Pancreas (tissue), 10 donors: ENCODE measurements around the gene DARS2. TPM values are rescaled to one million over a fixed set of nuclear protein-coding genes. Genes with fewer than 3 reads are reported as not detected.
"Not testable (repeated sequence)": the region's sequence is repeated elsewhere in the genome, so short reads cannot be mapped to it uniquely, and the experiment has no call there.

ENCODE experiments used
- ATAC-seq, 4 donors: fragments of 200-7000 bp; cut with Tn5 transposase; one replicate each; pipeline versions ENCODE4 v1.8.0 to v1.9.1; 2020; ENCODE audit warnings: mild to moderate bottlenecking in 4 of 4, moderate library complexity in 4 of 4
- DNase-seq, 6 donors: peaks; one replicate each; pipeline ENCODE4 v3.0.0-alpha.2; 2020
- FAIRE-seq: peaks from 2 replicates; lab custom pipeline; 2012; peaks lifted over from hg19 to GRCh38; lab: Jason Lieb, UNC
- H3K27ac ChIP-seq, 4 donors: fragments of 200-600 bp; sonication (generic); 1 replicate in 3 of 4; 2 replicates in 1 of 4; pipeline versions ENCODE4 v1.5.0 to v1.8.0; 2020
- H3K27me3 ChIP-seq, 4 donors: fragments of 200-600 bp; one replicate each; pipeline ENCODE4 v1.8.0; 2021
- H3K36me3 ChIP-seq, 3 donors: fragments of 200-600 bp; sonication (generic) in 1 of 3; one replicate each; pipeline versions ENCODE4 v1.5.0 to v1.8.0; 2020 to 2021
- H3K4me1 ChIP-seq, 3 donors: fragments of 200-600 bp; one replicate each; pipeline ENCODE4 v1.8.0; 2021
- H3K4me3 ChIP-seq, 4 donors: fragments of 200-600 bp; sonication (generic) in 2 of 4; one replicate each; pipeline versions ENCODE4 v1.5.0 to v1.8.0; 2020 to 2021
- H3K9me3 ChIP-seq, 4 donors: fragments of 200-600 bp; one replicate each; pipeline ENCODE4 v1.8.0; 2021
- CTCF ChIP-seq, 4 donors: fragments of 200-600 bp; sonication (generic) in 3 of 4; IDR thresholded peaks; one replicate each; pipeline versions ENCODE4 v1.5.0 to v1.8.0; 2021; ENCODE audit warnings: antibody characterized with exemption in 4 of 4
- WGBS, 2 donors: extraction: QIAGEN DNeasy Blood & Tissue Kit; methylation state at CpG; one replicate each; pipeline ENCODE4 v1.1.7; 2013; 5-methylcytosine and 5-hydroxymethylcytosine counted together
- intact Hi-C, 3 donors: fragments of 100-400 bp; cut with DNase I; formaldehyde crosslinking; loops; one replicate each; pipeline versions ENCODE4 v1.11.1 to v1.14.2; 2022
- polyA plus RNA-seq, 2 donors: library from polyadenylated mRNA; stranded (reverse); fragments of 200-250 nt; gene quantifications; one replicate each; pipeline ENCODE4 v1.2.3, GENCODE V29; 2013
- total RNA-seq, 6 donors: library from RNA; stranded (reverse); fragmentation: NEBNext Ultra II Directional in 4 of 6; extraction: Animal tissue kit (Norgen Biotek cat#: 25700) in 4 of 6; gene quantifications; one replicate each; pipeline versions ENCODE4 v1.2.1 to v1.2.4, GENCODE V29; 2021 to 2023
- donor health status: healthy with polysubstance abuse.
- donor health status: DM: no; HTN: no; CAD: no; lungs with moderate emphysema.
- donor health status: DM: no; HTN: no; CAD: no.
- donor health status: control.
- donor health status: control.
- donor health status: Bipolar disorder and iron deficiency.
- donor health status: DM: yes; HTN: yes; CAD: no.
- donor health status: DM: no; HTN: no; CAD: no.
- donor health status: DM: no; HTN: no; CAD: no.
- donor health status: DM: yes; HTN: yes; CAD: no.

DARS2 gene
- total and polyA plus RNA-seq, 8 donors = 3.4 to 11.1 (median 5.2) TPM

GRCh38 chr1:173853074-173853473 is 28.6 kb downstream of the DARS2 start:
- H3K4me3 ChIP-seq = no peak overlapping the region
- H3K9me3 ChIP-seq = no peaks in the 10 kb centered on the region
- 82 to 83% methylated on average over 5 of the region's 5 CpGs for WGBS, 2 donors
- no peak for TF ChIP-seq CTCF (IDR thresholded peaks at IDR 0.05)
- intact Hi-C loops = loop anchor here in 1 of 3 donors (10.0 kb wide), 1 partner anchor 222 kb away; no protein-coding TSS in a partner anchor
- no peak overlapping the region for H3K27ac ChIP-seq
- no peaks in the 10 kb centered on the region for H3K4me1 ChIP-seq
- FAIRE-seq = no peak
- ATAC-seq = no peak
- DNase-seq = no peak
- H3K36me3 ChIP-seq = peaks cover 0 to 4% (median under 1%) of the 10 kb centered on the region in 3 donors
- H3K27me3 ChIP-seq = no peaks in the 10 kb centered on the region

- intact Hi-C loops = loop anchor here in 1 of 3 donors (10.0 kb wide), 1 partner anchor 219 kb away; no protein-coding TSS in a partner anchor
- no peaks in the 10 kb centered on the region for H3K27me3 ChIP-seq
- no peak overlapping the region for H3K4me3 ChIP-seq
- 90 to 97% methylated on average over 1 of the region's 1 CpG for WGBS, 2 donors
- TF ChIP-seq CTCF (IDR thresholded peaks at IDR 0.05) = no peak
- H3K4me1 ChIP-seq = no peaks in the 10 kb centered on the region
- FAIRE-seq (no peak), DNase-seq (no peak), ATAC-seq (no peak)
- peaks cover 0 to 13% (median 4%) of the 10 kb centered on the region in 3 donors for H3K36me3 ChIP-seq
- H3K9me3 ChIP-seq = no peaks in the 10 kb centered on the region
- no peak overlapping the region for H3K27ac ChIP-seq
Observed at GRCh38 chr1:173856014-173856413, 31.5 kb downstream of the DARS2 start.

GRCh38 chr1:173856903-173857302 is 32.4 kb downstream of the DARS2 start:
- Histone ChIP-seq H3K4me3 (no peak overlapping the region), H3K27me3 (no peaks in the 10 kb centered on the region), H3K4me1 (no peaks in the 10 kb centered on the region), H3K27ac (no peak overlapping the region), H3K36me3 (peaks cover 0 to 13% (median 4%) of the 10 kb centered on the region in 3 donors), H3K9me3 (no peaks in the 10 kb centered on the region)
- intact Hi-C loops = loop anchor here in 1 of 3 donors (10.0 kb wide), 1 partner anchor 218 kb away; no protein-coding TSS in a partner anchor
- DNase-seq (no peak), ATAC-seq (no peak), FAIRE-seq (no peak)
- no peak for TF ChIP-seq CTCF (IDR thresholded peaks at IDR 0.05)
- 82 to 96% methylated on average over 2 of the region's 2 CpGs for WGBS, 2 donors

GRCh38 chr1:173857363-173857917 is 33.0 kb downstream of the DARS2 start:
- Histone ChIP-seq H3K4me1 (no peaks in the 10 kb centered on the region), H3K36me3 (peaks cover 0 to 14% (median 4%) of the 10 kb centered on the region in 3 donors), H3K4me3 (no peak overlapping the region), H3K27ac (no peak overlapping the region), H3K27me3 (no peaks in the 10 kb centered on the region), H3K9me3 (no peaks in the 10 kb centered on the region)
- TF ChIP-seq CTCF (IDR thresholded peaks at IDR 0.05) = no peak
- ATAC-seq (no peak), FAIRE-seq (no peak), DNase-seq (no peak)
- intact Hi-C loops = loop anchor here in 1 of 3 donors (10.0 kb wide), 1 partner anchor 217 kb away; no protein-coding TSS in a partner anchor
- WGBS, 2 donors = 77 to 84% methylated on average over 4 of the region's 4 CpGs

GRCh38 chr1:173859547-173859946 is 35.1 kb downstream of the DARS2 start:
- 95 to 98% methylated on average over 5 of the region's 5 CpGs for WGBS, 2 donors
- intact Hi-C loops = loop anchor here in 1 of 3 donors (10.0 kb wide), 1 partner anchor 215 kb away; no protein-coding TSS in a partner anchor
- DNase-seq, H3K4me1 ChIP-seq, FAIRE-seq, H3K9me3 ChIP-seq, ATAC-seq, H3K4me3 ChIP-seq, H3K27me3 ChIP-seq, H3K27ac ChIP-seq: not testable (repeated sequence)
- H3K36me3 ChIP-seq = peaks cover 0 to 36% (median 20%) of the 10 kb centered on the region in 3 donors
